Activated CD4-positive, alpha-beta T cell treated with anti-CD3 and anti-CD28 coated beads, Interleukin-2, Interleukin-4, amounts not matched to agents 100 ng/mL and 50 ng/mL, durations not matched to agents 16 hours and 8 hours (primary cell): ENCODE data around the gene ADAMTS20.
"Not testable (repeated sequence)": the region's sequence is repeated elsewhere in the genome, so short reads cannot be mapped to it uniquely, and the experiment has no call there.

Experiments used
- DNase-seq: peaks from one replicate; pipeline ENCODE4 v3.0.0-alpha.2; 2020; ENCODE audit warnings: low spot score

The ADAMTS20 gene

GRCh38 chr12:43360001-43360400 lies 192.0 kb downstream of the ADAMTS20 start:
- DNase-seq: not testable (repeated sequence)

DNA sequence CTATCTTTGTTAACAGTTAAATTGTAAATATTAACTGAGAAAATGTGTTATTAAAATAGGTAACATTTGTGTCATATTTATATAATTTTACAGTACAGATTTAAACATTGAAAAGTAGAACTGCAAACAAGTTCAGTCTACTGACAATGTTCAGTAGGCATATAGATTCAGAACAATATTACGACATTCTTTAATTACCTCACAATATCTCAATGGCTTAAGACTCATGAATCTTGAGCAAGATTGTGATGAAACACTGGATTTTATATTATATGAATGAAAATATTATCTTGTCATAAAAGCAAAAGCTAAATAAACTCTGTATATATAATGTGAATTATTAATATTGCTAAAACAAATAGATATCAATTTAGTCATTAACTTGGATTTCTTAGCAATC lies 194.9 kb downstream of the ADAMTS20 start:
- no peak for DNase-seq

GRCh38 chr12:43352001-43352400 lies 200.0 kb downstream of the ADAMTS20 start:
- DNase-seq: no peak

GRCh38 chr12:43349863-43350262 lies 202.1 kb downstream of the ADAMTS20 start:
- no peak for DNase-seq

DNA sequence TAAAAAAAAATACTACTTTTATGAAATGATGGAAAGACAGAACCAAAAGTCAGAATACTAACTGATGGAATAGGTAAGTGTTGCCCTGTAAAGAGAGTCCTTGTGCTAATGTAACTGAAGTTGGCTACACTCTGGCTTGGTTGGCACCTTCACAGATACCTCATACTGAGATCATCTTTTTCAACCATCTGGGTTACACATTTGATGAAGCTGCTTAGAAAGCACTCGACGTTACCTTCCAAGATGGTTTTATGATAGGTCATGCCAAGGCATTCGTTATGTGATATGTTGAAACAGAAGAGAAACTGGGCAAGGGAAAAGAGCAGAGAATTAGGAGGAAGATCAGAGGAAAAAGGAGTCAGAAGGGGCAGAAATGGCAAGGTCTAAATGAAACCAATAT lies 203.8 kb downstream of the ADAMTS20 start:
- DNase-seq: no peak

DNA sequence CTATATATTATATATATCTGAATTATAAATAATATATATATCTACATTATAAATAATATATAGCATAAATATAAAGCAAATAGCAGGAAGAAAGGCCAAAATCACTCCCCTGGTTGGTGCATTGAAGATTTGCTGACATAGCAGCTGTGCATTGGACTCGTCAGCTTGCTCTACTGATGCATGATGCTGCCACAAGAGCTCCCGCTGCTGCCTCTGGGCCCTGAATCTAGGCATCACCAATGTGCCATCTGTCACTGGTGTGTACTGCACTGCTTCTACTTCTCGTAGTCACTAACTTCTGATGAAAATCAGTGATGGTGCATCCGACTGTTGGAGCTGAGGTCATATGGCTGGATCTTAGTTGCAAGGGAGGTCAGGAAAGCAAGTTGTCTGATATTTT lies 205.0 kb downstream of the ADAMTS20 start:
- no peak for DNase-seq

- DNase-seq: no peak
Measured at GRCh38 chr12:43345023-43345422, 207.0 kb downstream of the ADAMTS20 start.

- DNase-seq: not testable (repeated sequence)
Measured at GRCh38 chr12:43341785-43342313, 210.2 kb downstream of the ADAMTS20 start.

DNA sequence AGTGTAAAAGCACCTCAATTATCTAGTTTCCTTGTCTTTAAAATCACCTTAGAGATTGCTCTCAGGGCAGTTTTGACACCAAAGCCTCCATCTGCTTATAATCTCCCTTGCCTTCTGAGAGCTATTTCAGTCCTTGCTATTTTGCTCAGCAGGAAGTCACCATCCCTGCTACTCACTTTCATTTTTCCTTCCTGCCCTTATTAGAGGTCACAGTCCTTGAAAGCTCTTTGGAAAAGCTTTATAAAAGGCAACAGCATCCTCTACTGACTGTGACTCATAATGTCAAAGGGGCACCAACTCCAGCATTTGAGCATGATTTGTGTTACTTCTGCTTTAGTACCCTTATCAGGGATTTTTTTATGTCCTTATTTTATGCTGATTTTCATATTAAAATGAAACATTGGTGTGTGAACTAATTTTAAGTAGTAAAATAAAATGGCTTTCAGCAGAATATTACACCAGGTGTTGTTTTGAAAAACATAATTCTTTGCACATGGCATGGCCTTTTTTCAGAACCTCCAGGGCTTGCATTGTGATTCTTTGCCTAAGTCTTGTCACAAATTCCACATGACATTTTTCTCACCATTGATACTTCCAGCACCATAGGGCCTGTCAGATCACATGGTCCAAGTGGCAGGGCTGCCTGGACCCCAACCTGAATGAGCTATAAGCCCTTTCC lies 213.0 kb downstream of the ADAMTS20 start:
- DNase-seq: peak; percentile 1

- DNase-seq: no peak
Measured at GRCh38 chr12:43337571-43338444, 214.2 kb downstream of the ADAMTS20 start.

- no peak for DNase-seq
Measured at GRCh38 chr12:43336962-43337555, 214.9 kb downstream of the ADAMTS20 start.

DNA sequence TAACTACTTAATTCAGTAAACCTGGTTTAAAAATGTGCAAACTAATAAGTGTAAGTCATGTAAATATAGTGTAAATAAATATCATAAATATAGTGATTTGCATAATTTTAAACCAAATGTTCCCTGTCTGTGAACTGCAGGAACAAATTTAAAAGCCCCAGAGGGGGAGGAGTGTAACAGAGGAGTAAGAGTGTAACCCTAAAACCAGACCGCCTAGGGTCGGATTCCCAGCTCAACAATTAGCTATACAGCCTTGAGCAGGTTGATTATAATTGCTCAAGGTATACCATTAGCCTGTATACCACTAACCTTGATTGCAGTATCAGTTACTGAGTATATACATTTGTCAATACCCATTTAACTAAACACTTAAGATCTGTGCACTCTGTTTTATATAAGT lies 218.4 kb downstream of the ADAMTS20 start:
- DNase-seq: no peak

- DNase-seq: no peak
Measured at GRCh38 chr12:43332977-43333640, 218.9 kb downstream of the ADAMTS20 start.

GRCh38 chr12:43331935-43332334 lies 220.1 kb downstream of the ADAMTS20 start:
- DNase-seq: no peak

GRCh38 chr12:43329375-43329774 lies 222.6 kb downstream of the ADAMTS20 start:
- DNase-seq: no peak

- no peak for DNase-seq
Measured at GRCh38 chr12:43325786-43326185, 226.2 kb downstream of the ADAMTS20 start.

- DNase-seq: no peak
Measured at GRCh38 chr12:43320281-43320680, 231.7 kb downstream of the ADAMTS20 start.

DNA sequence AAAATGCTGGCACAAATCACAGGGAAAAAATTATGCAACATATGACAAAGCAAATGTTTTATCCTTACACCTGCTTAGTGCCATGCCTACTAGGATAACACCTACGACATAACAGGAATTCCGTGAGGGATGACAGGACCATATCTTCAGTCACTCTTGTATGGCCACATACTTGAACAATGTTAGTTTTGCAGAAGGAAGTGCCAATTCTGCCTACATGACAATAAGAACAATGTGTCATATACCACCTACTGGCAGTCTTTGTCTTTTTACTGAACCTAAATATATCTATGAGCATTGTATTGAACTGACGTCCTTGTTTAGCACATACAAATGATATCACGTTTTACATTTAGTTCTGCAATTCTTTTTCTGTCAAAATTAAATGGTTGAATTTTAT lies 234.0 kb downstream of the ADAMTS20 start:
- no peak for DNase-seq

DNA sequence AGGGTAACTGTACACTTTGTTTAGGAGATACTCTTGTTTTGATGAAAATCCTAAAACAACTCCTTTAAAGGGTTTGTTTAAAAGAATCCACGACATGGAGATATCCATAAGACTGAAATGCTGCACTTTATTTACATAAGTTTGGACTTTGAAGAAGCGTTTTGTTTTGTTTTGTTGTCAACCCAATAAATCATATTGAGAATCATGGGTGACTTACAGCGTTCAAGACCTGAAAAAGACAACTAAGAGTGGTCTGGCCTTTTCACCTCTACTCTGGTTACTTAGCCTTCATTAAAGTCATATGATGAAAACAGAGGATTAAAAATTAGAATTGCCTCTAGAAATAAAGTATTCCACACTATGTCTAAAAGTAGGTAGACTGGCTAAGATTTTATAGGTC lies 234.8 kb downstream of the ADAMTS20 start:
- no peak for DNase-seq

GRCh38 chr12:43316520-43316919 lies 235.5 kb downstream of the ADAMTS20 start:
- DNase-seq: no peak

- DNase-seq: no peak
Measured at GRCh38 chr12:43315961-43316360, 236.0 kb downstream of the ADAMTS20 start.

GRCh38 chr12:43312991-43313505 lies 239.0 kb downstream of the ADAMTS20 start:
- no peak for DNase-seq
